DOHH2 (cell line): ENCODE measurements around the gene CD19.

Experiments used
- H3F3A ChIP-seq: fragments of 200-600 bp; sonication (generic), shearing (Covaris generic); 2 replicates; pipeline ENCODE4 v1.6.0; 2016; ENCODE audit warnings: antibody characterized with exemption, mild to moderate bottlenecking; ENCODE audit not compliant: control insufficient read depth, insufficient read depth
- H3K27ac ChIP-seq: fragments of 200-600 bp; sonication (generic); 2 replicates; pipeline ENCODE4 v1.5.1; 2014; ENCODE audit warnings: low read depth, mild to moderate bottlenecking, low read length, moderate library complexity
- H3K27me3 ChIP-seq: fragments of 200-600 bp; sonication (generic); 2 replicates; pipeline ENCODE4 v1.6.1; 2014; ENCODE audit warnings: mild to moderate bottlenecking, low read length, mixed read lengths; ENCODE audit not compliant: control insufficient read depth
- H3K36me3 ChIP-seq: fragments of 200-600 bp; sonication (generic); 2 replicates; pipeline ENCODE4 v1.6.1; 2014; ENCODE audit warnings: mild to moderate bottlenecking, low read length, moderate library complexity, mixed read lengths; ENCODE audit not compliant: control insufficient read depth
- H3K4me1 ChIP-seq: fragments of 200-600 bp; sonication (generic); 2 replicates; pipeline ENCODE4 v1.6.1; 2014; ENCODE audit warnings: mild to moderate bottlenecking, low read length, mixed read lengths; ENCODE audit not compliant: control insufficient read depth
- H3K4me2 ChIP-seq: fragments of 200-600 bp; sonication (generic); 2 replicates; pipeline ENCODE4 v1.6.0; 2014; ENCODE audit warnings: mild to moderate bottlenecking, low read length, moderate library complexity
- H3K4me3 ChIP-seq: fragments of 200-600 bp; sonication (generic); 2 replicates; pipeline ENCODE4 v1.5.1; 2014; ENCODE audit warnings: mild to moderate bottlenecking, low read length, mixed read lengths
- H3K79me2 ChIP-seq: fragments of 200-600 bp; sonication (generic); 2 replicates; pipeline ENCODE4 v1.6.1; 2014; ENCODE audit warnings: mild to moderate bottlenecking, low read length, mixed read lengths; ENCODE audit not compliant: control insufficient read depth
- H3K9me2 ChIP-seq: fragments of 200-600 bp; sonication (generic); replicated peaks from 2 replicates; pipeline ENCODE4 v1.6.1; 2014; ENCODE audit warnings: mild to moderate bottlenecking, low read length, mixed read lengths; ENCODE audit not compliant: control insufficient read depth
- H3K9me3 ChIP-seq: fragments of 200-600 bp; sonication (generic); 2 replicates; pipeline ENCODE4 v1.6.1; 2014; ENCODE audit warnings: antibody characterized with exemption, low read length, mixed read lengths; ENCODE audit not compliant: control insufficient read depth, insufficient read depth
- H4K20me1 ChIP-seq: fragments of 200-600 bp; sonication (generic); 2 replicates; pipeline ENCODE4 v1.6.0; 2014; ENCODE audit warnings: low read depth, mild to moderate bottlenecking, antibody characterized with exemption, low read length, moderate library complexity; ENCODE audit not compliant: control insufficient read depth, insufficient read depth
- CTCF ChIP-seq: fragments of 200-600 bp; sonication (generic); IDR thresholded peaks from one replicate; pipeline ENCODE4 v1.5.1; 2014; ENCODE audit warnings: antibody characterized with exemption, mild to moderate bottlenecking, low read depth, low read length; ENCODE audit not compliant: poor library complexity, severe bottlenecking
- EZH2phosphoT487 ChIP-seq: fragments of 200-600 bp; sonication (generic); IDR thresholded peaks from 2 replicates; pipeline ENCODE4 v1.6.1; 2017; ENCODE audit warnings: borderline replicate concordance, mild to moderate bottlenecking, antibody characterized with exemption, low read length, moderate library complexity, mixed read lengths

CD19 gene

GRCh38 chr16:28981517-28981916, 49.7 kb downstream of the CD19 start:
- H3F3A ChIP-seq, result 0 out of 2 replicates have a peak, but pooled peaks cover 1% of the 10 kb centered on the region
- peaks cover 16% of the 10 kb centered on the region for H3K36me3 ChIP-seq
- H4K20me1 ChIP-seq, result no peaks in the 10 kb centered on the region
- no peak overlapping the region for H3K4me2 ChIP-seq
- peaks cover 3% of the 10 kb centered on the region for H3K79me2 ChIP-seq
- H3K27ac ChIP-seq, result no peak overlapping the region
- H3K4me3 ChIP-seq, result no peak overlapping the region
- peak; percentile 93 for TF ChIP-seq CTCF
- no peak for TF ChIP-seq EZH2phosphoT487
- no peaks in the 10 kb centered on the region for H3K9me2 ChIP-seq
- H3K4me1 ChIP-seq, result peaks cover 16% of the 10 kb centered on the region
- H3K9me3 ChIP-seq, result peaks cover 9% of the 10 kb centered on the region; the same call in 1 of the 2 replicates
- H3K27me3 ChIP-seq, result no peaks in the 10 kb centered on the region

GRCh38 chr16:28982418-28982817, 50.6 kb downstream of the CD19 start:
- Histone ChIP-seq H3K27me3 (no peaks in the 10 kb centered on the region), H3K27ac (no peak overlapping the region), H3K9me3 (peaks cover 9% of the 10 kb centered on the region; the same call in 1 of the 2 replicates), H3F3A (no peaks in the 10 kb centered on the region), H3K79me2 (peaks cover 3% of the 10 kb centered on the region), H3K4me1 (peaks cover 16% of the 10 kb centered on the region), H3K36me3 (peaks cover 16% of the 10 kb centered on the region), H3K4me3 (no peak overlapping the region), H3K4me2 (no peak overlapping the region), H3K9me2 (no peaks in the 10 kb centered on the region), H4K20me1 (no peaks in the 10 kb centered on the region)
- no peak for TF ChIP-seq EZH2phosphoT487
- TF ChIP-seq CTCF, result no peak

- Histone ChIP-seq H3F3A (no peaks in the 10 kb centered on the region), H3K36me3 (peaks cover 16% of the 10 kb centered on the region), H3K4me2 (no peak overlapping the region), H3K9me3 (peaks cover 9% of the 10 kb centered on the region; the same call in 1 of the 2 replicates), H4K20me1 (no peaks in the 10 kb centered on the region), H3K4me3 (no peak overlapping the region), H3K27ac (no peak overlapping the region), H3K9me2 (no peaks in the 10 kb centered on the region), H3K79me2 (no peaks in the 10 kb centered on the region), H3K27me3 (no peaks in the 10 kb centered on the region), H3K4me1 (peaks cover 16% of the 10 kb centered on the region)
- TF ChIP-seq CTCF, result no peak
- no peak for TF ChIP-seq EZH2phosphoT487
Measured at GRCh38 chr16:28982949-28983348, 51.2 kb downstream of the CD19 start.
